ENCODE measurements around the gene CHD9. TPM values are rescaled to one million over a fixed set of nuclear protein-coding genes. Genes with fewer than 3 reads are reported as not detected.

CHD9 gene
- total RNA-seq, 1 experiment from 2014 or later: 18.9 TPM

DNA sequence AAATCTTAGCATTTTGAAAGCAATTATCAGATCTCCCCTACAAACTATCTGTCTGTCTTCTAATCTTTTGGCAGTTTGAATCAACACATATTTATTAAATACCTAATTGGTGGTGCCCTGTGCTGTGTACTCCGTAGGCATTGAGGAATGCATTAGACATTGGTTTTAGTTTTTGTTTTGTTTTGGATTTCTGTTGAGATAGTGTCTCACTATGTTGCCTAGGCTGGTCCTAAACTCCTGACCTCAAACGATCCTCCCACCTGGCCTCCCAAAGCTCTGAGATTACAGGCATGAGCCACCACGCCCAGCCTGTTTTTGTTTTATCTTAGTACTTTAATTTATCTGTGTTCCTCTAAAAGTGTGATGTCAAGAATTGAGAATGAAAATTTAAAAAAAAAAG lies 254.7 kb downstream of the CHD9 start:
- Histone ChIP-seq H4K20me1 (ENCODE audit: insufficient read depth) (no peaks in the 10 kb centered on the region), H3K27me3 (ENCODE audit: insufficient read depth, low read length) (no peaks in the 10 kb centered on the region), H2AFZ (ENCODE audit: low read depth, low read length, poor library complexity, severe bottlenecking) (no peak overlapping the region), H3K79me2 (ENCODE audit: insufficient read depth, low read length) (no peaks in the 10 kb centered on the region), H3K36me3 (ENCODE audit: control insufficient read depth in 1 of 2, insufficient read depth in 2 of 2, low read length in 2 of 2) (peaks cover 0 to 2% of the 10 kb centered on the region in 2 experiments; a peak in 2 of 4 replicates), H3K27ac (ENCODE audit: low read depth, low read length) (no peak overlapping the region), H3K9me3 (ENCODE audit: control insufficient read depth in 1 of 2, insufficient read depth in 1 of 2, low read depth in 1 of 2, low read length in 2 of 2) (no peaks in the 10 kb centered on the region), H3K4me3 (replicated peaks in 1 of 2; ENCODE audit: low read depth in 1 of 2, low read length in 2 of 2) (no peak overlapping the region), H3K4me1 (ENCODE audit: control insufficient read depth in 1 of 2, insufficient read depth in 2 of 2, low read length in 2 of 2) (no peaks in the 10 kb centered on the region), H3K4me2 (ENCODE audit: low read length) (no peak overlapping the region), H3K9ac (ENCODE audit: low read length) (no peak overlapping the region), H3K9me2 (ENCODE audit: insufficient read depth) (no peaks in the 10 kb centered on the region)
- intact Hi-C loops (cut with micrococcal nuclease): no loop called here
- ChIA-PET POLR2A (no interaction called here), CTCF (no interaction called here), RAD21 (ENCODE audit: low non-redundant PET in 1 of 2, low total read pairs in 2 of 2, uncharacterized antibody in 2 of 2, unreplicated experiment in 2 of 2) (no interaction called here)
- no peak for DNase-seq (ENCODE audit: low read depth, low spot score)
- ATAC-seq: no peak
- BruUV-seq (replicated peaks): no TSS peak
- TF ChIP-seq CBX3 (IDR thresholded peaks at IDR 0.05; ENCODE audit: low read depth): no peak
- no peak for TF ChIP-seq JUND (IDR thresholded peaks at IDR 0.05)
- no peak for TF ChIP-seq MAX (IDR thresholded peaks at IDR 0.05)
- no peak for TF ChIP-seq TCF7L2 (IDR thresholded peaks at IDR 0.05; ENCODE audit: borderline replicate concordance, extremely low read depth, insufficient read depth, insufficient read length)
- TF ChIP-seq EZH2phosphoT487 (IDR thresholded peaks at IDR 0.05; ENCODE audit: borderline replicate concordance): no peak
- TF ChIP-seq ZNF274 (IDR thresholded peaks at IDR 0.05; ENCODE audit: low read depth, low read length): no peak
- TF ChIP-seq EGR1 (IDR thresholded peaks at IDR 0.05; ENCODE audit: low read depth): no peak
- TF ChIP-seq POLR2A (IDR thresholded peaks at IDR 0.05; ENCODE audit: borderline replicate concordance, extremely low read depth, insufficient read depth, insufficient read length): no peak
- TF ChIP-seq, protein P1, sequence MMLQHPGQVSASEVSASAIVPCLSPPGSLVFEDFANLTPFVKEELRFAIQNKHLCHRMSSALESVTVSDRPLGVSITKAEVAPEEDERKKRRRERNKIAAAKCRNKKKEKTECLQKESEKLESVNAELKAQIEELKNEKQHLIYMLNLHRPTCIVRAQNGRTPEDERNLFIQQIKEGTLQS (IDR thresholded peaks at IDR 0.05): no peak
- TF ChIP-seq YY1 (IDR thresholded peaks at IDR 0.05; ENCODE audit: extremely low read depth, insufficient replicate concordance, low read depth, low read length): no peak
- no peak for TF ChIP-seq CEBPB (IDR thresholded peaks at IDR 0.05; ENCODE audit: low read depth)

DNA sequence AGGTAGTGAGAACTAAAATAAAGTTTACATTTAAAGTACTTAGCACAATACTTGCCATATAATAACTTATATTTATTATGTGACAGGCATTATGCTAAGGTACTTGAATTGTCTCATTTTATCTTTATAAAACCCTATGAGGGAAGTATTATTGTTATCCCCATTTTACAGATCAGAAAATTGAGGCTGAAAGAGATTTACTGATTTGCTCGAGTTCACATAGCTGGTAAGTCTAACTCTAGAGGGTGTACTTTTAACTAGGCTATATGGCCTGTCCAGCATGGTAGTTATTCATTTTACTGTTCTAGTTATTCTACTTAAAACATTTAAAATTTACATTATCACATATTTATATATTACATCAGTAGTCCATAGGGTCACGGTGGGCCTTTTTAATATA lies 266.2 kb downstream of the CHD9 start:
- Histone ChIP-seq H3K4me3 (replicated peaks in 1 of 2; ENCODE audit: low read depth in 1 of 2, low read length in 2 of 2) (no peak overlapping the region), H3K9me3 (ENCODE audit: control insufficient read depth in 1 of 2, insufficient read depth in 1 of 2, low read depth in 1 of 2, low read length in 2 of 2) (no peaks in the 10 kb centered on the region), H3K27ac (ENCODE audit: low read depth, low read length) (no peak overlapping the region), H3K4me1 (ENCODE audit: control insufficient read depth in 1 of 2, insufficient read depth in 2 of 2, low read length in 2 of 2) (no peaks in the 10 kb centered on the region), H3K9me2 (ENCODE audit: insufficient read depth) (no peaks in the 10 kb centered on the region), H2AFZ (ENCODE audit: low read depth, low read length, poor library complexity, severe bottlenecking) (no peak overlapping the region), H3K36me3 (ENCODE audit: control insufficient read depth in 1 of 2, insufficient read depth in 2 of 2, low read length in 2 of 2) (peaks cover 0 to 11% of the 10 kb centered on the region in 2 experiments; a peak in 2 of 4 replicates), H4K20me1 (ENCODE audit: insufficient read depth) (no peaks in the 10 kb centered on the region), H3K4me2 (ENCODE audit: low read length) (no peak overlapping the region), H3K27me3 (ENCODE audit: insufficient read depth, low read length) (no peaks in the 10 kb centered on the region), H3K79me2 (ENCODE audit: insufficient read depth, low read length) (no peaks in the 10 kb centered on the region), H3K9ac (ENCODE audit: low read length) (no peak overlapping the region)
- ChIA-PET CTCF (no interaction called here), POLR2A (no interaction called here), RAD21 (ENCODE audit: low non-redundant PET in 1 of 2, low total read pairs in 2 of 2, uncharacterized antibody in 2 of 2, unreplicated experiment in 2 of 2) (no interaction called here)
- ATAC-seq (no peak), DNase-seq (ENCODE audit: low read depth, low spot score) (no peak)
- BruUV-seq (replicated peaks): no TSS peak
- intact Hi-C loops (cut with micrococcal nuclease): no loop called here
- TF ChIP-seq ZNF274 (IDR thresholded peaks at IDR 0.05; ENCODE audit: low read depth, low read length): no peak
- no peak for TF ChIP-seq ZBTB33 (IDR thresholded peaks at IDR 0.05; ENCODE audit: extremely low read depth, insufficient replicate concordance, low read length)
- no peak for TF ChIP-seq POLR2A (IDR thresholded peaks at IDR 0.05; ENCODE audit: borderline replicate concordance, extremely low read depth, insufficient read depth, insufficient read length)
- TF ChIP-seq, protein P2, sequence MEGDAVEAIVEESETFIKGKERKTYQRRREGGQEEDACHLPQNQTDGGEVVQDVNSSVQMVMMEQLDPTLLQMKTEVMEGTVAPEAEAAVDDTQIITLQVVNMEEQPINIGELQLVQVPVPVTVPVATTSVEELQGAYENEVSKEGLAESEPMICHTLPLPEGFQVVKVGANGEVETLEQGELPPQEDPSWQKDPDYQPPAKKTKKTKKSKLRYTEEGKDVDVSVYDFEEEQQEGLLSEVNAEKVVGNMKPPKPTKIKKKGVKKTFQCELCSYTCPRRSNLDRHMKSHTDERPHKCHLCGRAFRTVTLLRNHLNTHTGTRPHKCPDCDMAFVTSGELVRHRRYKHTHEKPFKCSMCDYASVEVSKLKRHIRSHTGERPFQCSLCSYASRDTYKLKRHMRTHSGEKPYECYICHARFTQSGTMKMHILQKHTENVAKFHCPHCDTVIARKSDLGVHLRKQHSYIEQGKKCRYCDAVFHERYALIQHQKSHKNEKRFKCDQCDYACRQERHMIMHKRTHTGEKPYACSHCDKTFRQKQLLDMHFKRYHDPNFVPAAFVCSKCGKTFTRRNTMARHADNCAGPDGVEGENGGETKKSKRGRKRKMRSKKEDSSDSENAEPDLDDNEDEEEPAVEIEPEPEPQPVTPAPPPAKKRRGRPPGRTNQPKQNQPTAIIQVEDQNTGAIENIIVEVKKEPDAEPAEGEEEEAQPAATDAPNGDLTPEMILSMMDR (IDR thresholded peaks at IDR 0.05 in 2 of 3, conservative IDR thresholded peaks at IDR 0.05 in 1 of 3; ENCODE audit: borderline replicate concordance in 1 of 3, insufficient read depth in 1 of 3, low read depth in 2 of 3, low read length in 2 of 3): no peak
- TF ChIP-seq CBX3 (IDR thresholded peaks at IDR 0.05; ENCODE audit: low read depth): no peak
- TF ChIP-seq ELF1 (IDR thresholded peaks at IDR 0.05; ENCODE audit: borderline replicate concordance, low read depth): no peak
- no peak for TF ChIP-seq SIN3A (IDR thresholded peaks at IDR 0.05; ENCODE audit: low read depth)
- TF ChIP-seq YY1 (IDR thresholded peaks at IDR 0.05; ENCODE audit: extremely low read depth, insufficient replicate concordance, low read depth, low read length): no peak
- TF ChIP-seq, protein P1 (IDR thresholded peaks at IDR 0.05): no peak
- no peak for TF ChIP-seq EGR1 (IDR thresholded peaks at IDR 0.05; ENCODE audit: low read depth)
- TF ChIP-seq SRF (IDR thresholded peaks at IDR 0.05; ENCODE audit: low read depth): no peak
- TF ChIP-seq CEBPB (IDR thresholded peaks at IDR 0.05; ENCODE audit: low read depth): no peak

Data from HCT116 (cell line).